Stimulated activated CD4-positive, alpha-beta T cell treated with anti-CD3 and anti-CD28 coated beads, Interleukin-15, amount 100 ng/mL, for 1 hour (primary cell): Measurements from ENCODE around the gene PROKR1.
"Not testable (repeated sequence)": the region's sequence is repeated elsewhere in the genome, so short reads cannot be mapped to it uniquely, and the experiment has no call there.

Source experiments
- DNase-seq, 2 donors: peaks; one replicate each; pipeline ENCODE4 v3.0.0-alpha.2; 2020; ENCODE audit warnings: low read depth in 1 of 2, low spot score in 1 of 2

The PROKR1 gene

DNA sequence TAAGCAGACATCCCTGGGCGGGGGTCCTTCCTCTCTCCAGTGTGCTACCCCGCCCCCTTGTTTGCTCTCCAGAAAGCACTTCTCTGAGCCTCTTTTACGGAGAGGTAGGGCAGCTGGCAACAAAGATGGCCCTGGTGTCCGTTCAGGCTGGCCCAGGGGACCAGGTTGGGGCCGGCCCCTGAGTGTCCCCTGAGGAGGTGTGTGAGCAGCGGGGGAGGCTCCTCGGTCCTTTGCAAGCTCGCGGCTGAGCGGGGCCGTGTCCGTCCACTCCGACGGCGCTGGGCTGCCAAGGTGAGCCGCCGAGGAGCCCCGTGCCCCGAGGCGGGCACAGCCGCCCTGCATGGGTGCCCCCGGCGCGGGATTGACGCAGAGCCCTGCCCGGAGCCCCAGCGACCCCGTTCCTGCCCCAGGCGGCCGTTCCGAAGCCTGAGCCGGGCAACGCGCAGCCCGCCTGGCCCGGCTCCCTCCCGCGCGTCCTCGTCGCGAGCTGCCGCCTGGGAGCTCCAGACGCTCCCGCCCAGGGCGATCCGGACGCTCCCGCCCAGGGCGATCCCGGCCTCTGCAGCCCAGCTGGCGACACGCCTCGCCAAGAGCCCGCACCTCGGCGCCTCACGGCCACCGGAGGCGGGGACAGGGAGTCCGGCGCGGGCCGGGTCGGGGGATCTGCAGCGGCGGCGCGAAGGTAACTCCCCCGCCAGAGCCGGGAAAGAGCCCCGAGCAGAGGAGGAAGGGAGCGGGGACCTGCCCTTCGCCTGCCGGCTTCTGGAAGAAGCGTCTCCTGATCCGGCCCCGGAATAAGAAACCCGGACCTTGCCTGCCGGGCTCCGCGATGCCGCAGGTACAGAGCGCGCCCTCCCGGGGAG, at the start of gene PROKR1:
PROKR1 (plus strand) TSS at position 569 of the 863 bp plus-strand sequence. CDS start 2,243 bp downstream, outside the sequence.
- DNase-seq: no peak

- DNase-seq: no peak
Observed at GRCh38 chr2:68594041-68594440, 49.3 kb upstream of the PROKR1 start.

GRCh38 chr2:68594674-68595492, 48.5 kb upstream of the PROKR1 start:
- DNase-seq: peak; percentile 3

DNA sequence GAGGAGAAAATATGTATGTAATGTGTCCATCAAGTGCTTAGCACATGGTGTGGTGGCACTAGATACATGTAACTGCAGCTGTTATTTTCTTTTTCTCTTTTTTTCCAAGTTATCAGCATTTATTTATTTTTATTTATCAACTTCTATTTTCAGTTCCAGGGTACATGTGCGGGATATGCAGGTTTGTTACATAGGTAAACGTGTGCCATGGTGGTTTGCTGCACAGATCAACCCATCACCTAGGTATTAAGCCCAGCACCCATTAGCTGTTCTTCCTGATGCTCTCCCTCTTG, 47.9 kb upstream of the PROKR1 start:
- DNase-seq: not testable (repeated sequence)

GRCh38 chr2:68600495-68600894, 42.9 kb upstream of the PROKR1 start:
- not testable (repeated sequence) for DNase-seq

GRCh38 chr2:68603059-68603458, 40.3 kb upstream of the PROKR1 start:
- DNase-seq: no peak

- no peak for DNase-seq
Observed at GRCh38 chr2:68604077-68604476, 39.3 kb upstream of the PROKR1 start.

DNA sequence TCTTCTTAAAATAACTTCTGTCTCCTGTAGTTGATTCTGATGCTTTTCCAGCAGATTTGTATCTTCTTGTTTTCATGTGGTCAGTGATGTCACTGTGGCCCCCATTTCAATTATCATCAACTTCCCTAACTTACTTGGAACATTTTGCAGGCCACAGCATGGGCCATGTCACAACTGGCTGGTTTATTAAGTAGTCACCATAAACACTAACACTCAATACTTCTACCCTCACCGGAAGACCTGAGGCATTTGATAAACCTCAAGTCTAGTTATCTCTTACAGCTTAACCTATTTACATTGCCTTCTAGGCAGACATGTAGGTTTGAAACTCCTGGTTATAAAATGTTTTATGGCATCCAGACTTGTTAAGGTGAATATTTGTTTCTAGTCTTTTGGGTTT, 37.4 kb upstream of the PROKR1 start:
- DNase-seq: no peak

DNA sequence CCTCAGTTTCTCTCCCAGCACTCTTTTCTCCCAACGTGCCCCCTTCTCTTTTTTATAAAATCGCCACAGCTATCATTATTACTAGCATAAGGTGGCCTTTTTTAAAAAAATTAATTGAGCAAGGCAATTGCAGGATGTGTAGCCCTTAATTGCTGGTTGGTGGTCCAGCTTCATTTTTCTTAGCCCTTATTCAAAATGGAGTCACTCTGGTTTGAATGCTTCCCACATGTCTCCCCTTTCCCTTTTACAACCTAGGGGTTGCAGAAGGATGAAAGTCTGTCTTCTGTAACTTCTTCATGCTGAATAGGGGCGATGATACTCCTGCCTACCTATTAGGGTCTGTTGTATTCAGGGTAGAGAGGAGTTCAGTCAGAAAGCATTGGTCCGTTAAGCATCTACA, 36.6 kb upstream of the PROKR1 start:
- no peak for DNase-seq

DNA sequence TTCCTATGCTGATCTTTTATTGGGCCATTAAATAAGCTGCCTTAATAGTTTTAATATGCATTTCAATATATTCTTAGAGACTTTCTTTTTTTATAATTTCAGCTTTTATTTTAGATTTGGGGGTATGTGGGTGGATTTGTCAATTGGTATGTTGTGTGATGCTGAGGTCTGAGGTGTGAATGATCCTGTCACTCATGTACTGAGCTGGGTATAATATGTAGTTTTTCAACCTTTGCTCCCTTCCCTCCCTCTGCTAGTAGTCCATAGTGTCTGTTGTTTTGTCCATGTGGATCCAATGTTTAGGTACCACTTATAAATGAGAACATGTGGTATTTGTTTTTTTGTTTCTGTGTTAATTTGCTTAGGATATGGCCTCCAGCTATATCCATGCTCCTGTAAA, 35.5 kb upstream of the PROKR1 start:
- DNase-seq: no peak

DNA sequence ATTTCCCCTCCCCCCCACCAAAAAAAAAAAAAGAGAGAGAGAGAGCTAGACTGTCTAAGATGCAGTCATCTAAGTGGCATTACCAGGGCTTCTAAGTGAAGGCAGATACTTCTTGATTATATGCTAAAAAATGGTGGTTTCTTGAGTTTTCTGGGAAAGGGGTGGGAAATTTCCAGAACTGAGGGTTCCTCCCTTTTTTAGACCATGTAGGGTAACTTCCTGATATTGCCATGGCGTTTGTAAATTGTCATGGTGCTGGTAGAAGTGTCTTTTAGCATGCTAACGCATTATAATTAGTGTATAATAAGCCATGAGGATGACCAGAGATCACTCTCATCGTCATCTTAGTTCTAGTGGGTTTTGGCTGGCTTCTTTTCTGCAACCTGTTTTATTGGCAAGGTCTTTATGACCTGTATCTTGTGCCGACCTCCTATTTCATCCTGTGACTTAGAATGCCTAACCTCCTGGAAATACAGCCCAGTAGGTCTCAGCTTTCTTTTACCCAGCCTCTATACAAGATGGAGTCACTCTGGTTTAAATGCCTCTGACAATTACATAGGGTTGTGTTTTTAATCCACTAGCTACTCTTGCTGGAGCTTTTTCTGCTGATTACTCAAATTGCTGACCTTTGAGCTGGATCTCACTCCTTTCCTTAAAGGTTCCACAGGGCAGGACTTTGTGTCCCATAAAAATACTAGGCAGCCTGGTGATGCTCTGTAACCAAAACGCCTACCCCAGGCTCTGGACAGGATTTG, 30.4 kb upstream of the PROKR1 start:
- no peak for DNase-seq

DNA sequence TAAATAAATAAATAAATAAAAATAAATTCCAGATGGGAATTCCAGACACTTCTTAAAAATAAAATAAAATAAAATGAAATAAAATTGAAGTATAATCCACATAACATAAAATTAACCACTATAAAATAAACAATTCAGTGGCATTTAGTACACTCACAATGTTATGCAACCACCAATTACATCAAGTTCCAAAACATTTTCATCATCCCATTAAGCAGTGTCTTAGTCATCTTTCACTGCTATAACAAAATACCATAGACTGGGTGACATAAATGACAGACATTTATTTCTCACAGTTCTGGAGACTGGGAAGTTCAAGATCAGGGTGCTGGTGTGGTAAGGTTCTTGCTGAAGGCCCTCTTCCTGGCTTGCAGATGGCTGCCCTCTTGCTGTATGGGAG, 22.6 kb upstream of the PROKR1 start:
- no peak for DNase-seq

GRCh38 chr2:68623820-68624219, 19.6 kb upstream of the PROKR1 start:
- no peak for DNase-seq

GRCh38 chr2:68627615-68628014, 15.8 kb upstream of the PROKR1 start:
- no peak for DNase-seq

- DNase-seq: no peak
Observed at GRCh38 chr2:68632021-68632420, 11.4 kb upstream of the PROKR1 start.

GRCh38 chr2:68637047-68637446, 6.3 kb upstream of the PROKR1 start:
- no peak for DNase-seq

GRCh38 chr2:68643874-68644485, 601 bp downstream of the PROKR1 start:
- DNase-seq: no peak

DNA sequence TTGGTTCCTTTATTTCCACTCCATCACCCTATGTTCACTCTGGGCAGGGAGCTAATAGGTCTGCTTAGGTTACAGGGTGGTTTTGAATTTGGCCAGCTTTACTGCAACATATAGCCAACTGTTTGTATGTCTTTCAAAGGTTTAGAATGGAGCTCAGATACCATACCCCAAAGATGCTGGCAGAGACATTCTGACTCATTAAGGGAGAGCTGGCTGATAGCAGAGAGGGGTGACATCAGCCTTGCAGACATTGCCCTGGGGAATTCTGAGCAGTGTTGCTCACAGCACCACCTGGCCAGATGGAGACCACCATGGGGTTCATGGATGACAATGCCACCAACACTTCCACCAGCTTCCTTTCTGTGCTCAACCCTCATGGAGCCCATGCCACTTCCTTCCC, 2.1 kb downstream of the PROKR1 start:
- no peak for DNase-seq

DNA sequence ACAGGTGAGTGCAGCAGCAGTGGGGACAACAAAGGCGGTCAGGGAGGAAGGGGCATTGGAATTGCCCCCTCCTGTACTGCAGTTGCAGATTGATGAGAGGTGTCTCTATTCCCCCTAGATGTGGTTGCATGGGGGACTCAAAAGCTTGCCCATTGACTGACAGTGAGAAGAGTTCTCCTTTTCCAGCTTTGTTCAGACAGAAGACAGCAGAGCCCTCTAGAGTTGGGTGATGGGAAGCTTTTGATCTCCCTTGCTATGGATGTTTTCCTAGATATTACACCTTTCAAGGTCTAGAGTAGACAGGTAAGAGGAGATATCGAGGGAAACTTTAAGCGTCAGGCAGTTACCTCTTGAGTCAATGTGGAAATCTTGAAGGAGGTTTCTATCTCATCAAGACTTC, 2.9 kb downstream of the PROKR1 start:
- DNase-seq: no peak

- DNase-seq: no peak
Observed at GRCh38 chr2:68650645-68651044, 7.3 kb downstream of the PROKR1 start.

DNA sequence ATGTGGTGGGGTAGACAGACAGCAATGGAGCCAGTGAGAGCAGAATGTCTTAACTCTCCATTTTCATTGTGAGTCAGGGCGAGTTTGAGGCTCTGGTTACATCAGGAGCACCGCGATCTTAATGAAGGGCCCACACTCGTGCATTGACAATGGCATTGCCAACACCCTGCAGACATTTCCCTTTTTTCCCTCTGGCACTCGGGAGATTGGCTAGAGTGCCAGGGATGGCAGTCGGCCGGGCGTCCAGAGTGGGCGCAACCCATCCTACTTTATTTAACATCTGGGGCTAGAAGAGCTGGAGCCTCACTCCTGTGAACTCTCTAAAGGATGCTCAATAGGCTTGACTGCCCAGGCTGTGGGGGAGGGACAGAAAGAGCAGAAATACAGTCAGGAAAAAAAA, 9.7 kb downstream of the PROKR1 start:
- DNase-seq: no peak
